GM23338 (cell line): Measurements from ENCODE around the gene YPEL2. TPM values are rescaled to one million over a fixed set of nuclear protein-coding genes. Genes with fewer than 3 reads are reported as not detected.
A peak's percentile ranks its signal among the peaks of the same experiment; 100 is the strongest.

ENCODE experiments used
- ATAC-seq: fragments of 200-7000 bp; cut with Tn5 transposase; 3 replicates; pipeline ENCODE4 v1.9.1; 2020
- DNase-seq: peaks from one replicate; pipeline ENCODE4 v3.0.0-alpha.2; 2015; ENCODE audit warnings: low spot score
- H2AFZ ChIP-seq: fragments of 200-600 bp; sonication (generic); 2 replicates; pipeline ENCODE4 v1.8.0; 2016; ENCODE audit warnings: antibody characterized with exemption, mild to moderate bottlenecking, moderate library complexity
- H3F3A ChIP-seq: fragments of 200-600 bp; sonication (generic); replicated peaks from 2 replicates; pipeline ENCODE4 v1.8.0; 2017; ENCODE audit warnings: antibody characterized with exemption, mixed run types, low read depth
- H3K27ac ChIP-seq: fragments of 200-600 bp; sonication (generic); 2 replicates; pipeline ENCODE4 v1.6.1; 2016; ENCODE audit warnings: low read depth
- H3K27me3 ChIP-seq: fragments of 200-600 bp; sonication (generic); 2 replicates; pipeline ENCODE4 v1.8.0; 2016; ENCODE audit warnings: mild to moderate bottlenecking, mixed run types, moderate library complexity; ENCODE audit not compliant: insufficient read depth
- H3K36me3 ChIP-seq: fragments of 200-600 bp; sonication (generic); 2 replicates; pipeline ENCODE4 v1.8.0; 2016; ENCODE audit warnings: mild to moderate bottlenecking; ENCODE audit not compliant: insufficient read depth
- H3K4me1 ChIP-seq: fragments of 200-600 bp; sonication (generic); 2 replicates; pipeline ENCODE4 v1.8.0; 2016; ENCODE audit warnings: mild to moderate bottlenecking, moderate library complexity; ENCODE audit not compliant: insufficient read depth
- H3K4me2 ChIP-seq: fragments of 200-600 bp; sonication (generic); 2 replicates; pipeline ENCODE4 v1.7.1; 2017; ENCODE audit warnings: mixed run types
- H3K4me3 ChIP-seq: fragments of 200-600 bp; sonication (generic); 2 replicates; pipeline ENCODE4 v1.6.1; 2016; ENCODE audit warnings: mixed run types
- H3K79me2 ChIP-seq: fragments of 200-600 bp; sonication (generic); replicated peaks from 2 replicates; pipeline ENCODE4 v1.8.0; 2017; ENCODE audit warnings: mild to moderate bottlenecking; ENCODE audit not compliant: insufficient read depth
- H3K9me2 ChIP-seq: fragments of 200-600 bp; sonication (generic); 2 replicates; pipeline ENCODE4 v1.8.0; 2017; ENCODE audit not compliant: insufficient read depth
- H4K20me1 ChIP-seq: fragments of 200-600 bp; sonication (generic); replicated peaks from 2 replicates; pipeline ENCODE4 v1.8.0; 2017; ENCODE audit warnings: mild to moderate bottlenecking; ENCODE audit not compliant: insufficient read depth
- H3K27ac Mint-ChIP-seq: 2 replicates; pipeline ENCODE4 v1.8.0; 2020; ENCODE audit warnings: inconsistent platforms, mild to moderate bottlenecking, moderate library complexity, mixed read lengths
- H3K27me3 Mint-ChIP-seq: 3 replicates; pipeline ENCODE4 v1.8.0; 2022; ENCODE audit warnings: low read depth, mild to moderate bottlenecking, moderate library complexity, mixed read lengths, inconsistent platforms; ENCODE audit not compliant: insufficient read depth, poor library complexity
- H3K36me3 Mint-ChIP-seq: 3 replicates; pipeline ENCODE4 v1.8.0; 2021; ENCODE audit warnings: low read depth, mild to moderate bottlenecking, inconsistent platforms, moderate library complexity, mixed read lengths
- H3K4me1 Mint-ChIP-seq: 3 replicates; pipeline ENCODE4 v1.8.0; 2020; ENCODE audit warnings: mild to moderate bottlenecking, inconsistent platforms, mixed read lengths
- H3K4me3 Mint-ChIP-seq: 3 replicates; pipeline ENCODE4 v1.8.0; 2021; ENCODE audit warnings: moderate library complexity, mild to moderate bottlenecking, inconsistent platforms, mixed read lengths
- H3K9me3 Mint-ChIP-seq: 3 replicates; pipeline ENCODE4 v1.8.0; 2020; ENCODE audit warnings: moderate library complexity, mild to moderate bottlenecking, inconsistent platforms, mixed read lengths
- CREB1 ChIP-seq: fragments of 250-450 bp; sonication (Bioruptor Pico); IDR thresholded peaks from 2 replicates; pipeline ENCODE4 v1.5.0; 2020; ENCODE audit warnings: low read depth, mild to moderate bottlenecking, moderate library complexity
- CTCF ChIP-seq, 2 experiments: fragments of 200-600 bp in 1 of 2; sonication (generic) in 1 of 2; conservative IDR thresholded peaks; 2 replicates each; pipeline versions ENCODE4 v1.5.1 to v1.6.1; 2016 to 2017; ENCODE audit warnings: antibody characterized with exemption in 2 of 2, low read depth in 2 of 2, mild to moderate bottlenecking in 2 of 2, moderate library complexity in 1 of 2
- ETS1 ChIP-seq: IDR thresholded peaks from 2 replicates; pipeline ENCODE4 v1.6.1; 2016; ENCODE audit warnings: antibody characterized with exemption
- EZH2 ChIP-seq: fragments of 200-600 bp; sonication (generic); IDR thresholded peaks from one replicate; pipeline ENCODE4 v1.8.0; 2017; ENCODE audit warnings: antibody characterized with exemption, mild to moderate bottlenecking, low read depth; ENCODE audit not compliant: unreplicated experiment
- EZH2phosphoT487 ChIP-seq: fragments of 200-600 bp; sonication (generic); IDR thresholded peaks from one replicate; pipeline ENCODE4 v1.8.1; 2018; ENCODE audit warnings: antibody characterized with exemption; ENCODE audit not compliant: unreplicated experiment
- JUNB ChIP-seq: IDR thresholded peaks from one replicate; pipeline ENCODE4 v1.6.1; 2016; ENCODE audit warnings: antibody characterized with exemption; ENCODE audit not compliant: unreplicated experiment
- NANOG ChIP-seq: IDR thresholded peaks from 2 replicates; pipeline ENCODE4 v1.6.1; 2016; ENCODE audit warnings: antibody characterized with exemption, borderline replicate concordance
- STAT1 ChIP-seq: IDR thresholded peaks from one replicate; pipeline ENCODE4 v1.6.1; 2016; ENCODE audit warnings: antibody characterized with exemption; ENCODE audit not compliant: unreplicated experiment
- ZNF462 ChIP-seq: fragments of 250-450 bp; sonication (Bioruptor Pico); IDR thresholded peaks from 2 replicates; pipeline ENCODE4 v1.5.0; 2020; ENCODE audit warnings: mild to moderate bottlenecking, moderate library complexity
- polyA plus RNA-seq: library from polyadenylated mRNA; unstranded; fragments of >200 nt; fragmentation: Nextera tagmentation; extraction: Ambion mirVana; gene quantifications from 2 replicates; pipeline ENCODE4 v1.2.1, GENCODE V29; 2016
- total RNA-seq: library from RNA; depleted of rRNA; stranded (reverse); fragments of >200 nt; shearing (Covaris generic); gene quantifications from 2 replicates; pipeline ENCODE4 v1.2.3, GENCODE V29; 2014

The YPEL2 gene
- total and polyA plus RNA-seq, 2 experiments from 2014 or later = 4.1 to 5.2 TPM

GRCh38 chr17:59328601-59329000 lies 2.9 kb upstream of the YPEL2 start:
- no peak for TF ChIP-seq EZH2
- TF ChIP-seq JUNB = no peak
- no peak for TF ChIP-seq EZH2phosphoT487
- TF ChIP-seq ZNF462 (CRISPR knock-in tag) = no peak
- TF ChIP-seq STAT1 = no peak
- no peak for TF ChIP-seq NANOG
- TF ChIP-seq ETS1 = no peak
- TF ChIP-seq CREB1 (CRISPR knock-in tag) = no peak
- TF ChIP-seq CTCF (conservative IDR thresholded peaks at IDR 0.05; ENCODE audit: low read depth in 2 of 2) = no peak
- ATAC-seq (no peak), DNase-seq (no peak)
- H3K4me3 Mint-ChIP-seq = no peak overlapping the region
- no peak overlapping the region for H3K27ac ChIP-seq
- H3K36me3 Mint-ChIP-seq = no peaks in the 10 kb centered on the region
- H2AFZ ChIP-seq = peak overlapping the region; percentile 89
- no peaks in the 10 kb centered on the region for H3K9me2 ChIP-seq
- no peaks in the 10 kb centered on the region for H3K36me3 ChIP-seq
- H3K27me3 Mint-ChIP-seq = peaks cover 10% of the 10 kb centered on the region
- no peak overlapping the region for H3K27ac Mint-ChIP-seq
- H3K4me1 Mint-ChIP-seq = peaks cover 35% of the 10 kb centered on the region
- no peaks in the 10 kb centered on the region; the same call in 1 of the 2 replicates for H4K20me1 ChIP-seq
- no peak overlapping the region for H3K4me3 ChIP-seq
- peaks cover 13% of the 10 kb centered on the region for H3K27me3 ChIP-seq
- H3K4me2 ChIP-seq = no peak overlapping the region
- H3K79me2 ChIP-seq = no peaks in the 10 kb centered on the region
- H3K9me3 Mint-ChIP-seq = no peaks in the 10 kb centered on the region
- peaks cover 23% of the 10 kb centered on the region for H3K4me1 ChIP-seq
- H3F3A ChIP-seq = peaks cover 8% of the 10 kb centered on the region; the same call in 1 of the 2 replicates
